NCI-H446 treated with DMSO at 0.1 percent for 48 hours (cell line): Measurements from ENCODE around the gene CTSS.
"Not testable (repeated sequence)": the region's sequence is repeated elsewhere in the genome, so short reads cannot be mapped to it uniquely, and the experiment has no call there.

ENCODE experiments used
- DNase-seq: peaks from one replicate; lab custom pipeline; 2025; lab: John Stamatoyannopoulos, UW

Gene CTSS

GRCh38 chr1:150775276-150775675 lies 9.7 kb upstream of the CTSS start:
- no peak for DNase-seq

- no peak for DNase-seq
Observed at GRCh38 chr1:150772326-150772725, 6.7 kb upstream of the CTSS start.

GRCh38 chr1:150767704-150768103 lies 2.1 kb upstream of the CTSS start:
- not testable (repeated sequence) for DNase-seq

DNA sequence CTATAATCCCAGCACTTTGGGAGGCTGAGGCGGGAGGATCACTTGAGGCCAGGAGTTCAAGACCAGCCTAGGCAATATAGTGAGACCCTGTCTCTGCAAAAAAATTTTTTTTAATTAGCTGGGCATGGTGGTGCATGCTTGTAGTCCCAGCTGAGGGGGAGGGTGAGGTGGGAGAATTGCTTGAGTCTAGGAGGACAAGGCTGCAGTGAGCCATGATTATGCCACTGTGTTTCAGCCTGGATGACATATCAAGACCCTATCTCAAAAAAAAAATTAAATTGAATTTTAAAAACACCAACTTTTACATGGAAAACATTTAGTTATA lies 361 bp upstream of the CTSS start:
- not testable (repeated sequence) for DNase-seq

DNA sequence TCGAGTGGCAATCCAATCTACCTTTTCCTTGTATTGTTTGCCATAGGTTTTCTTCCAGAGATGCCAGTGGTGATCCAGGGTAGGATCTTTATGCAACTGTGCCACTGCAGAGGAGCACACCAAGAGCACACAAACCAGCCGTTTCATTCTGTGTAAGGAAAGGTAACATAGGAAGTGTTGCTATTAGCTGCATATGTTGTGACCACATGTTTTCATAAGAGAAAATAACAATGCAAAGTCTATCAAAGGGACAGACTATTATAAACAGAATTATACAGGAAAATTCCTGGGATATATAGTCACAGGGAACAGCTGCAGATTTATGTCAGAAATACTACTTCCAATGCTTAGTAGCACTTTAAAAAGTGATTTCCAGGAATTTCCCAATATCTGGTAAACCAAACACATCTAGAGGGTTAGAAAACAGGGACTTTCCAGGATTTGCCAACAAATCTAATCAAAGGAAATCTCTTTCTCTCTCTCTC lies 919 bp downstream of the CTSS start:
- DNase-seq: no peak

GRCh38 chr1:150763018-150763417 lies 2.6 kb downstream of the CTSS start:
- no peak for DNase-seq

GRCh38 chr1:150762552-150762951 lies 3.0 kb downstream of the CTSS start:
- DNase-seq: no peak

DNA sequence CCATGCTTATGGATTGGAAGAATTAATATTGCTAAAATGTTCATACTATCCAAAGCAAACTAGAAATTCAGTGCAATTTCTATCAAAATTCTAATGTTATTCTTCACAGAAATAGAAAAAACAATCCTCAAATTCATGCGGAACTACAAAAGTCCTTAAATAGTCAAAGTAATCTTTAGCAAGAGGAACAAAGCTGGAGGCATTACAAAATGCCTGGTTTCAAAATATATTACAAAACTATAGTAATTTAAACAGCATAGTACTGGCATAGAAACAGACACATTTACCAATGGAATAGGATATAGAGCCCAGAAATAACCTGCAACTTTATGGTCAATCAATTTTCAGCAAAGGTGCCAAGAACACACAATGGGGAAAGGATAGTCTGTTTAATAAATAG lies 3.8 kb downstream of the CTSS start:
- no peak for DNase-seq

DNA sequence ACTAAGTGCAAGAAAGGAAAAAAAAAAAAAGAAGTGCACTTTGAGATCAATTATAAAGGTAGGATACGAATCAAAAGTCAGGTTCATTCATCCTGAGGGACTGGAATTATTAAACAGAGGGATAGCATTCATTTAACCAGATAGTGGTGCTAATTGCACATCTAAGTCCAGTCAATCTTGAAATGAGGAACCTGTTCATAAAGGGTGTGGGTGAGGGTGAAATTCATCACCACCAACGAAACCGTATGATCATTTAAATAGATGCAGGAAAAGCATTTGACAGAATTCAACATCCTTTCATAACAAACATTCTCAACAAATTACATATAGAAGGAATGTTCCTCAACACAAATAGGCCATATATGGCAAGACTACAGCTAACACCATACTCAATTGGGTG lies 5.6 kb downstream of the CTSS start:
- no peak for DNase-seq

GRCh38 chr1:150753416-150753815 lies 12.2 kb downstream of the CTSS start:
- DNase-seq: no peak

DNA sequence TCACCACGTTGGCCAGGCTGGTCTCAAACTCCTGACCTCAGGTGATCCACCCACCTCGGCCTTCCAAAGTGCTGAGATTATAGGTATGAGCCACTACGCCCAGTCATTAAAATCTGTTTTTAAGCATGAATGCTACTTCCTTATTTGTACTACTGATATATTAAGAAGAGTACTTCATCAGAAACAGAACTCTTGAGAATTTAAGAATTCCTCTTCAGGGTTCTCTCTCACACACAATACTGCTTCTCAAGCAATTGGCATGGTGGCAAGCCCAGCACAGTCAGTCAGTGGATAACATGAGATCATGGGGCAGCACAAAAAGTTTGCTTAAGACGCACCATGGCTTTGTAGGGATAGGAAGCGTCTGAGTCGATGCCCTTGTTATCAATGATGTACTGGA lies 14.1 kb downstream of the CTSS start:
- DNase-seq: no peak

DNA sequence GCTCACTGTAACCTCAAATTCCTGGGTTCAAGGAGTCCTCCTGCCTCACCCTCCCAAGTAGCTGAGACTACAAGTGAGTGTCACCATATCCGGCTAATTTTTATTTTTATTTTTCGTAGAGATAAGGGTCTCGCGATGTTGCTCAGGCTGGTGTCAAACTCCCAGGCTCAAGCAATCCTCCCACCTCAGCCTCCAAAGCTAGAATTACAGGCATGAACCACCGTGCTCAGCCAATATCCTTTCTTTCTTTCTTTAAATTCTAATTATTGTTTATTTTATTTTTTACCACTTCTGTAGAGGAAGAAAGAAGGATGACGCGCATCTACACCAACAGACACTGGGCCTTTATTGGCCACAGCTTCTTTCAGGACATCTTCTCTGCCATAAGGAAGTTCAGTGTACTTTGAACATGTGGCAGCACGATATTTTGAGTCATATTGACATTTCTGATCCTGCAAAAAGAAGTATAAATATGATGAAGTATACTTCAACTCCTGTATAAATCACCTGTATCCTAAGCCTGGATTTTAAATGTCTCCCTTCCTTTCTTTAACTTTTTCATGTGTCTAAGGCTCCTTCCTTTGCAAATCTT lies 15.8 kb downstream of the CTSS start:
- no peak for DNase-seq

DNA sequence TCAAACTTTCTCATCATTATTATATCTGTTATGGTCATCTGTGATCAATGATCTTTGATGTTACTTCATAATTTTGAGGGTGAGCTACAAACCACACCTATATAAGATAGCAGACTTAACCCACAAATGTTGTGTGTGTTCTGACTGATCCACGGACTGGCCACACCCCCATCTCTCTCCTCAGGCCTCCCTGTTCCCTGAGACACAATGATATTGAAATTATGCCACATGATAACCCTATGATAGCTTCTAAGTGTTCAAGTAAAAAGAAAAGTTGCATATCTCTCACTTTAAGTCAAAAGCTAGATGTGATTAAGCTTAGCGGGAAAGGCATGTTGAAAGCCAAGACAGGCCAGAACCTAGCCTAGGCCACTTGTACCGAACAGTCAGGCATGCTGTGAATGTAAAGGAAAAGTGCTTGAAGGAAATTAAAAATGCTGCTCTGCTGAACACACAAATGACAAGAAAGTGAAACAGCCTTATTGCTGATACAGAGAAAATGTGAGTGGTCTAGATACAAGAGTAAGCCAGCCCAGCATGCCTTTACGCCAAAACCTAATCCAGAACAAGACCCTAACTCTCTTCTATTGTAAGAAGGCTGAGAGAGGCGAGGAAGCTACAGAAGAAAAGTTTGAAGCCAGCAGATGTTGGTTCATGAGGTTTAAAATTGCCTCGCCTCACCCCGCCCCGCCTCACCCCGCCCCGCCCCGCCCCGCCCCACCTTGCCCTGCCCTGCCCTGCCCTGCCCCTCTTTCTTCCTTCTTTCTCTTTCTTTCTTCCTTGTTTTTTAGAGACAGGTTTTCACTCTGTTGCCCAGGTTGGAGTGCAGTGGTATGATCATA lies 16.5 kb downstream of the CTSS start:
- DNase-seq: no peak

GRCh38 chr1:150730130-150730721 lies 35.4 kb downstream of the CTSS start:
- DNase-seq: no peak

DNA sequence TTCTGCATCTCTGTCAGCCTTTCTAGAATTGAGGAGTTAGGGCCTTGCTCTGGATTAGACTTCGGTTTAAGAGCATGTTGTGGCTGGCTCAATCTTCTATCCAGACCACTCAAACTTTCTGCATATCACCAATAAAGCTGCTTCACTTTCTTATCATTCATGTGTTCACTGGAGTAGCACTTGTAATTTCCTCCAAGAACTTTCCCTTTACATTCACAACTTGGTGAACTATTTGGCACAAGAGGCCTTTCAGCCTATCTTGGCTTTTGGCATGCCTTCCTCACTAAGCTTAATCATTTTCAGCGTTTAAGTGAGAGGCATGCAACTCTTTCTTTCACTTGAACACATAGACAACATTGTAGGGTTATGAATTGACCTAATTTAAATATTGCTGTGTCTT lies 41.2 kb downstream of the CTSS start:
- DNase-seq: no peak

DNA sequence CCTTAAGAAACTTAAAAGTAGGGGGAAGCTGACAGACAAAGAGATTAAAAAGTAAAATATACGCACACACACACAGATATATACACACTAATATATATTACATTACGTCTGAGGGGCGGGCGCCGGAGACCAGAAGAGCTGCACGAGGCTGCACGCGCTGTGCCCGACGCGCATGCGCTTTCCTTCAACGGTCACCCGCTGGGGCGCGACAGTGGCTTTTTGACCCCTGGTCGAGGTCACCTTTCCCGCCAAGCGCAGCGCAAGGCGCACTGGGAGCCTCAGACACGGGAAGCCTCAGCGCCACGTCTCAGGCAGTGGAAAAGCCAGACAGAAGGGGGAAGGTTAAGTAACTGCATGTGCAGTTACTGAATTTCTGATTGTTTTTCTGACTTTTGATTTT lies 44.9 kb downstream of the CTSS start, which contains the start of gene HORMAD1:
TSS of gene HORMAD1 (minus strand) at position 193 of the 400 bp plus-strand sequence. CDS start 1,390 bp downstream, outside the sequence.
- DNase-seq: no peak

DNA sequence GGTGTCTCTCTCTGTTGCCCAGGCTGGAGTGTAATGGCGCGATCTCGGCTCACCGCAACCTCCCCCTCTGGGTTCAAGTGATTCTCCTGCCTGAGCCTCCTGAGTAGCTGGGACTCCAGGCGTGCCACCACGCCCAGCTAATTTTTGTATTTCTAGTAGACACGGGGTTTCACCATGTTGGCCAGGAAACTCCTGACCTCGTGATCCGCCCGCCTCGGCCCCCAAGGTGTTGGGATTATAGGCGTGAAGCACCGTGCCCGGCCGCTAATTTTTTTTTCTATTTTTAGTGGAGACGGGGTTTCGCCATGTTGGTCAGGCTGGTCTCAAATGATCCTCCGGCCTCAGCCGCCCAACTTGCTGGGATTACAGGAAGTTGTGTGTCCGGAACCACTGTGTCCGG lies 45.5 kb downstream of the CTSS start:
- no peak for DNase-seq

DNA sequence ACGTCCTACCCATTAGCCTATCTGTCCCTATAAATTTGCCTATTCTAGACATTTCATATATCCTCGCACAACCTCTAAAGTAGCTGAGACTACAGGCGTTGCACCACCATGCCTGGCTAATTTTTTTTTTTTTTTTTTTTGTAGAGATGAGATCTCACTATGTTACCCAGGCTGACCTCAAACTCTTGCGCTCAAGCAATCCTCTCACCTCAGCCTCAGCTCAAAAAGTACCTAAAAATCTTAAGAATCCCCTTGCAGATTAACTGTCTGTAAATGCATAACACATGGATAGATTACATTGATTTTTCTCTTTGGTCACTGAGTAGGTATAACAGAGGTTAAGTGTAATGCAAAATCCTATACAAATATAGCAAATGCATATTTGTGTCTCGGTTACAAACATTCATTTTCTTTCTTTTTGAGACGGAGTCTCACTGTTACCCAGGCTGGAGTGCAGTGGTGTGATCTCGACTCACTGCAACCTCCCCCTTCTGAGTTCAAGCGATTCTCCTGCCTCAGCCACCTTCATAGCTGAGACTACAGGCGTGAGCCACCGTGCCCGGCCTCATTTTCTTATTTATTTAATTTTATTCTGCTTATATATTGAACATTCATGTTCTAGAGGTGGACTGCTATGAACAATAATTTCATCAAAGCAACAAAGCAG lies 47.2 kb downstream of the CTSS start:
- no peak for DNase-seq

DNA sequence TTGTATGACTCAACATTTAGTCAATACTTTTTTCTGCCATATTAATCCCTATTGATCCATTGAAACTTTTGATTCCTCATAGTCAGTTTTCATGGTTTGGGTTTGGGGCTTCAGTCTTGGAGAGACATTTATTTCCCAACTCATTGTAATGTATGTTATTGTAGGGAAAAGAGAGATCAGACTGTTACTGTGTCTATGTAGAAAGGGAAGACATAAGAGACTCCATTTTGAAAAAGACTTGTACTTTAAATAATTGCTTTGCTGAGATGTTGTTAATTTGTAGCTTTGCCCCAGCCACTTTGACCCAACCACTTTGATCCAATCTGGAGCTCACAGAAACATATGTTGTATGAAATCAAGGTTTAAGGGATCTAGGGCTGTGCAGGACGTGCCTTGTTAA lies 56.5 kb downstream of the CTSS start:
- DNase-seq: not testable (repeated sequence)

- no peak for DNase-seq
Observed at GRCh38 chr1:150708595-150708994, 57.0 kb downstream of the CTSS start.

- no peak for DNase-seq
Observed at GRCh38 chr1:150706091-150706490, 59.5 kb downstream of the CTSS start.

DNA sequence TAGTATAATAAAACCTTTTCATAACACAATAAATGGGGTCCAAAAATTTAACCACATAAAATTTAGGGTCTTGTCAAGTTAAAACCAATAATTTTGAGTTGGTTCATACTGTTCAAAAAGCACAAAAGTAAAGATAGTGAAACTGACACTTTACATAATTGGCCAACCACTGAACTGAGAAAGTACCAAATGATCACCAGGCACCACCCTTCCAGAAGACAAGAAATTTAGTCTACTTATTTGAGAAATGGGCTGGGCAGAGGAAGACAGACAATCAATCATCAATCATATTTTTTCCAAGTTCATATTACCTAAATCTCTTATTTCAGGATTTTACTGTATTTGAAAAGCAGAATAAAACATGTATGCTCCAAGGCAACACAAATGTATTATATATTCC lies 62.2 kb downstream of the CTSS start:
- DNase-seq: no peak
